ENCODE measurements around the gene HM13. TPM values are rescaled to one million over a fixed set of nuclear protein-coding genes. Genes with fewer than 3 reads are reported as not detected.
"Not testable (repeated sequence)": the region's sequence is repeated elsewhere in the genome, so short reads cannot be mapped to it uniquely, and the experiment has no call there.

HM13 gene
- total and polyA plus RNA-seq, 7 donors: 34.8 to 304 (median 62.5) TPM

- DNase-seq: no peak
- Histone ChIP-seq H3K36me3 (no peaks in the 10 kb centered on the region), H3K9me3 (no peaks in the 10 kb centered on the region), H3K4me1 (peaks cover 0 to 4% (median 2%) of the 10 kb centered on the region in 4 donors), H3K27ac (no peak overlapping the region), H3K27me3 (no peaks in the 10 kb centered on the region), H3K4me3 (no peak overlapping the region)
- WGBS, 2 donors: 96 to 97% methylated on average over 43 of the region's 43 CpGs
- intact Hi-C loops (cut with DNase I): no loop called here
- no peak for TF ChIP-seq EP300 (IDR thresholded peaks at IDR 0.05)
- TF ChIP-seq, protein P1, sequence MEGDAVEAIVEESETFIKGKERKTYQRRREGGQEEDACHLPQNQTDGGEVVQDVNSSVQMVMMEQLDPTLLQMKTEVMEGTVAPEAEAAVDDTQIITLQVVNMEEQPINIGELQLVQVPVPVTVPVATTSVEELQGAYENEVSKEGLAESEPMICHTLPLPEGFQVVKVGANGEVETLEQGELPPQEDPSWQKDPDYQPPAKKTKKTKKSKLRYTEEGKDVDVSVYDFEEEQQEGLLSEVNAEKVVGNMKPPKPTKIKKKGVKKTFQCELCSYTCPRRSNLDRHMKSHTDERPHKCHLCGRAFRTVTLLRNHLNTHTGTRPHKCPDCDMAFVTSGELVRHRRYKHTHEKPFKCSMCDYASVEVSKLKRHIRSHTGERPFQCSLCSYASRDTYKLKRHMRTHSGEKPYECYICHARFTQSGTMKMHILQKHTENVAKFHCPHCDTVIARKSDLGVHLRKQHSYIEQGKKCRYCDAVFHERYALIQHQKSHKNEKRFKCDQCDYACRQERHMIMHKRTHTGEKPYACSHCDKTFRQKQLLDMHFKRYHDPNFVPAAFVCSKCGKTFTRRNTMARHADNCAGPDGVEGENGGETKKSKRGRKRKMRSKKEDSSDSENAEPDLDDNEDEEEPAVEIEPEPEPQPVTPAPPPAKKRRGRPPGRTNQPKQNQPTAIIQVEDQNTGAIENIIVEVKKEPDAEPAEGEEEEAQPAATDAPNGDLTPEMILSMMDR (IDR thresholded peaks at IDR 0.05): no peak
- TF ChIP-seq POLR2AphosphoS5 (IDR thresholded peaks at IDR 0.05): no peak
- TF ChIP-seq POLR2A (IDR thresholded peaks at IDR 0.05): no peak
Measured at GRCh38 chr20:31578448-31579138, 64.4 kb downstream of the HM13 start.

DNA sequence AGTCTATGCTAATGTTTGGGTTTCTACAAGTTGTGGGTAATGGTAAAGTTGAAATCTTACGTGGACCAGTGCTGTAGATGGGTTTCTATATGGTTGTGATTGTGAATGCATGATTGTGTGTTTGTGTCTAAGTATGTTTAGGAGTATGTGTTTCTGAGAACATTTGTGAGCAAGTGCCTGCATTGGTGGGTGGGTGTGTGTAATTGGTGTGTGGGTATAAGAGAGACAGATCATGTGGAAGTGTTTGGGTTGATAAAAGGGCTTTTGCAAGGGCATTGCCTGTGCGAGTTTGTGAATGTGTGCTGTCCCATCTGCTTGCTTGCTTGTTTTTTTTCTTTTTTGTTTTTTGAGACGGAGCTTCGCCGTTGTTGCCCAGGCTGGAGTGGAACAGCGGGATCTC is 65.0 kb downstream of the HM13 start:
- no peaks in the 10 kb centered on the region for H3K27me3 ChIP-seq
- H3K4me3 ChIP-seq: no peak overlapping the region
- no peak for TF ChIP-seq POLR2AphosphoS5 (IDR thresholded peaks at IDR 0.05)
- TF ChIP-seq, protein P1 (IDR thresholded peaks at IDR 0.05): no peak
- WGBS, 2 donors: 88 to 95% methylated on average over 6 of the region's 6 CpGs
- intact Hi-C loops (cut with DNase I): no loop called here
- no peaks in the 10 kb centered on the region for H3K4me1 ChIP-seq
- no peak for DNase-seq
- H3K36me3 ChIP-seq: no peaks in the 10 kb centered on the region
- H3K27ac ChIP-seq: no peak overlapping the region
- H3K9me3 ChIP-seq: no peaks in the 10 kb centered on the region

GRCh38 chr20:31579941-31580651 is 65.9 kb downstream of the HM13 start:
- 95 to 97% methylated on average over 17 of the region's 17 CpGs for WGBS, 2 donors
- not testable (repeated sequence) for H3K27ac ChIP-seq

GRCh38 chr20:31580706-31581105 is 66.5 kb downstream of the HM13 start:
- WGBS, 2 donors: 84 to 88% methylated on average over 7 of the region's 7 CpGs
- no peaks in the 10 kb centered on the region for H3K36me3 ChIP-seq
- intact Hi-C loops (cut with DNase I): no loop called here

More at GRCh38 chr20:31579941-31580651, 65.9 kb downstream of the HM13 start:
- DNase-seq; H3K4me1 ChIP-seq; H3K36me3 ChIP-seq; intact Hi-C loops (cut with DNase I); H3K4me3 ChIP-seq; H3K27me3 ChIP-seq; H3K9me3 ChIP-seq: not testable (repeated sequence)

GRCh38 chr20:31581391-31581790 is 67.1 kb downstream of the HM13 start:
- no peak overlapping the region for H3K4me3 ChIP-seq
- H3K36me3 ChIP-seq: no peaks in the 10 kb centered on the region
- DNase-seq: no peak
- H3K9me3 ChIP-seq: no peaks in the 10 kb centered on the region
- 89 to 90% methylated on average over 13 of the region's 13 CpGs for WGBS, 2 donors
- intact Hi-C loops (cut with DNase I): no loop called here
- no peak overlapping the region for H3K27ac ChIP-seq
- H3K27me3 ChIP-seq: no peaks in the 10 kb centered on the region
- no peaks in the 10 kb centered on the region for H3K4me1 ChIP-seq
- no peak for TF ChIP-seq EP300 (IDR thresholded peaks at IDR 0.05)
- TF ChIP-seq POLR2AphosphoS5 (IDR thresholded peaks at IDR 0.05): no peak
- TF ChIP-seq POLR2A (IDR thresholded peaks at IDR 0.05): no peak
- TF ChIP-seq, protein P1 (IDR thresholded peaks at IDR 0.05): no peak

More at GRCh38 chr20:31580706-31581105, 66.5 kb downstream of the HM13 start:
- H3K27me3 ChIP-seq: no peaks in the 10 kb centered on the region
- H3K4me3 ChIP-seq: no peak overlapping the region
- no peaks in the 10 kb centered on the region for H3K9me3 ChIP-seq
- H3K4me1 ChIP-seq: no peaks in the 10 kb centered on the region
- H3K27ac ChIP-seq: no peak overlapping the region
- TF ChIP-seq POLR2AphosphoS5 (IDR thresholded peaks at IDR 0.05) (no peak), POLR2A (IDR thresholded peaks at IDR 0.05) (no peak), EP300 (IDR thresholded peaks at IDR 0.05) (no peak)
- TF ChIP-seq, protein P1 (IDR thresholded peaks at IDR 0.05): no peak
- DNase-seq: no peak
